Measurements from ENCODE around the gene ZNF808. TPM values are rescaled to one million over a fixed set of nuclear protein-coding genes. Genes with fewer than 3 reads are reported as not detected.

The ZNF808 gene
- total and polyA plus RNA-seq, 2 of the 4 experiments (the other 2 are of a cell fraction) = 3.6 to 19.9 TPM

GRCh38 chr19:52542984-52543664 is 15.7 kb downstream of the ZNF808 start:
- Histone ChIP-seq H2BK5ac (ENCODE audit: low read depth, low read length, poor library complexity, severe bottlenecking) (no peak overlapping the region), H3K36me3 (ENCODE audit: control insufficient read depth, insufficient read depth, low read length) (peaks cover 46% of the 10 kb centered on the region), H4K91ac (ENCODE audit: insufficient read depth, low read depth, low read length) (no peak overlapping the region), H3K4me3 (ENCODE audit: insufficient read depth, low read depth, low read length) (no peak overlapping the region), H2BK20ac (ENCODE audit: low read depth, low read length) (no peak overlapping the region), H3K56ac (ENCODE audit: extremely low read depth, insufficient read depth, low read length) (no peak overlapping the region), H3K14ac (replicated peaks; ENCODE audit: low read depth, low read length) (no peak overlapping the region), H3K4me1 (ENCODE audit: control insufficient read depth, insufficient read depth, low read length) (no peaks in the 10 kb centered on the region), H2BK15ac (ENCODE audit: low read depth, low read length) (no peak overlapping the region), H2AFZ (replicated peaks; ENCODE audit: low read length, poor library complexity) (no peak overlapping the region), H3K9me3 (ENCODE audit: control insufficient read depth, insufficient read depth, low read length) (peaks cover 17% of the 10 kb centered on the region), H3K4me2 (ENCODE audit: low read depth, low read length) (no peak overlapping the region), H3K9ac (ENCODE audit: low read depth, low read length) (no peak overlapping the region), H4K8ac (ENCODE audit: low read depth in 2 of 2, low read length in 2 of 2) (no peak overlapping the region), H3K23ac (ENCODE audit: low read depth, low read length) (no peak overlapping the region), H3K9me1 (ENCODE audit: insufficient read depth, low read length) (no peaks in the 10 kb centered on the region), H3K27ac (ENCODE audit: insufficient read depth, low read length) (no peak overlapping the region), H3K18ac (ENCODE audit: low read depth, low read length) (no peak overlapping the region), H2AK5ac (ENCODE audit: low read depth, low read length) (no peak overlapping the region), H4K20me1 (ENCODE audit: insufficient read depth, low read length) (no peaks in the 10 kb centered on the region), H2BK120ac (ENCODE audit: low read depth, low read length) (no peak overlapping the region), H4K5ac (ENCODE audit: low read depth, low read length) (no peak overlapping the region), H2AK9ac (replicated peaks; ENCODE audit: low read depth, low read length, poor library complexity) (no peak overlapping the region), H3K27me3 (ENCODE audit: control insufficient read depth, insufficient read depth, low read length) (no peaks in the 10 kb centered on the region), H3K4ac (ENCODE audit: low read depth, low read length) (no peak overlapping the region), H3K79me1 (ENCODE audit: low read depth in 1 of 2, low read length in 2 of 2) (peaks cover 7 to 24% of the 10 kb centered on the region in 2 experiments; a peak in 3 of 4 replicates)
- no TSS peak for BruUV-seq (replicated peaks)
- in situ Hi-C loops (cut with MboI; ENCODE audit: low sequenced_read_pairs) (no loop called here), dilution Hi-C loops (cut with HindIII; ENCODE audit: low sequenced_read_pairs, unreplicated experiment) (no loop called here), intact Hi-C loops (cut with micrococcal nuclease) (no loop called here)
- POLR2A ChIA-PET (ENCODE audit: unreplicated experiment) = no interaction called here
- CTCF ChIA-PET = no interaction called here
- ATAC-seq (ENCODE audit: low read depth) (no peak), DNase-seq (peak; percentile 19)
- 60% methylated on average over 1 of the region's 8 CpGs; no CpG with 5 or more reads in 1 of the 2 experiments for WGBS, 2 experiments (ENCODE audit: extremely low coverage in 2 of 2, insufficient read length in 1 of 2)
- TF ChIP-seq MAZ (IDR thresholded peaks at IDR 0.05; ENCODE audit: borderline replicate concordance, low read depth, low read length) = no peak
- no peak for TF ChIP-seq POLR2A (IDR thresholded peaks at IDR 0.05; ENCODE audit: low read depth, low read length)
- TF ChIP-seq FOS (IDR thresholded peaks at IDR 0.05; ENCODE audit: low read depth, low read length) = no peak
- TF ChIP-seq RFX5 (IDR thresholded peaks at IDR 0.05; ENCODE audit: low read depth, low read length) = no peak
- no peak for TF ChIP-seq USF2 (IDR thresholded peaks at IDR 0.05; ENCODE audit: low read depth, low read length)
- TF ChIP-seq RCOR1 (IDR thresholded peaks at IDR 0.05; ENCODE audit: insufficient replicate concordance, low read length) = no peak
- no peak for TF ChIP-seq NFE2L2 (IDR thresholded peaks at IDR 0.05; ENCODE audit: low read depth, low read length)
- no peak for TF ChIP-seq BHLHE40 (IDR thresholded peaks at IDR 0.05; ENCODE audit: low read depth, low read length)
- TF ChIP-seq CTCF (conservative IDR thresholded peaks at IDR 0.05; ENCODE audit: low read depth, low read length) = no peak
- TF ChIP-seq MAFK (IDR thresholded peaks at IDR 0.05; ENCODE audit: low read depth, low read length) = no peak
- no peak for TF ChIP-seq CHD1 (IDR thresholded peaks at IDR 0.05; ENCODE audit: low read depth, low read length)
- TF ChIP-seq ELK1 (IDR thresholded peaks at IDR 0.05; ENCODE audit: borderline replicate concordance, low read depth, low read length) = no peak
- TF ChIP-seq SMC3 (IDR thresholded peaks at IDR 0.05; ENCODE audit: low read depth, low read length) = no peak
- TF ChIP-seq RAD21 (IDR thresholded peaks at IDR 0.05; ENCODE audit: low read length) = no peak
- TF ChIP-seq MXI1 (IDR thresholded peaks at IDR 0.05; ENCODE audit: borderline replicate concordance, low read depth, low read length) = no peak
- TF ChIP-seq CEBPB (IDR thresholded peaks at IDR 0.05; ENCODE audit: low read depth, low read length) = no peak

Measured in IMR-90 (cell line).